HG03354 (cell line): Measurements from ENCODE around the gene SFT2D1.
"Not testable (repeated sequence)": the region's sequence is repeated elsewhere in the genome, so short reads cannot be mapped to it uniquely, and the experiment has no call there.

Experiments used
- ATAC-seq: cut with Tn5 transposase; IDR thresholded peaks from one replicate; pipeline ENCODE4 v1.9.1; 2021; ENCODE audit warnings: mild to moderate bottlenecking; ENCODE audit not compliant: unreplicated experiment, poor library complexity, severe bottlenecking

Gene SFT2D1

GRCh38 chr6:166365806-166366205, 23.5 kb upstream of the SFT2D1 start:
- ATAC-seq: peak; percentile 89

GRCh38 chr6:166365221-166365620, 22.9 kb upstream of the SFT2D1 start:
- no peak for ATAC-seq

GRCh38 chr6:166364456-166364855, 22.1 kb upstream of the SFT2D1 start:
- ATAC-seq: no peak

- ATAC-seq: not testable (repeated sequence)
Observed at GRCh38 chr6:166362427-166362826, 20.1 kb upstream of the SFT2D1 start.

GRCh38 chr6:166361077-166361429, 18.7 kb upstream of the SFT2D1 start:
- no peak for ATAC-seq

- ATAC-seq: no peak
Observed at GRCh38 chr6:166360243-166361076, 18.1 kb upstream of the SFT2D1 start.

GRCh38 chr6:166355552-166355951, 13.2 kb upstream of the SFT2D1 start:
- ATAC-seq: no peak

GRCh38 chr6:166354965-166355364, 12.6 kb upstream of the SFT2D1 start:
- no peak for ATAC-seq

GRCh38 chr6:166354143-166354542, 11.8 kb upstream of the SFT2D1 start:
- ATAC-seq: no peak

- ATAC-seq: no peak
Observed at GRCh38 chr6:166353507-166353906, 11.2 kb upstream of the SFT2D1 start.

- no peak for ATAC-seq
Observed at GRCh38 chr6:166352923-166353322, 10.6 kb upstream of the SFT2D1 start.

GRCh38 chr6:166351715-166352285, 9.5 kb upstream of the SFT2D1 start:
- ATAC-seq: peak; percentile 100

- no peak for ATAC-seq
Observed at GRCh38 chr6:166348305-166348949, 6.1 kb upstream of the SFT2D1 start.

GRCh38 chr6:166346965-166347364, 4.6 kb upstream of the SFT2D1 start:
- no peak for ATAC-seq

- ATAC-seq: no peak
Observed at GRCh38 chr6:166346449-166346848, 4.1 kb upstream of the SFT2D1 start.

- not testable (repeated sequence) for ATAC-seq
Observed at GRCh38 chr6:166345672-166346071, 3.3 kb upstream of the SFT2D1 start.

GRCh38 chr6:166344921-166345320, 2.6 kb upstream of the SFT2D1 start:
- not testable (repeated sequence) for ATAC-seq

GRCh38 chr6:166344240-166344639, 1.9 kb upstream of the SFT2D1 start:
- no peak for ATAC-seq

- peak; percentile 39 for ATAC-seq
Observed at GRCh38 chr6:166343150-166343487, 774 bp upstream of the SFT2D1 start.

- no peak for ATAC-seq
Observed at GRCh38 chr6:166341977-166342348, 382 bp downstream of the SFT2D1 start.

GRCh38 chr6:166341464-166341863, 881 bp downstream of the SFT2D1 start:
- no peak for ATAC-seq
